HG02763 (cell line): ENCODE data around the gene CCR7.
"Not testable (repeated sequence)": the region's sequence is repeated elsewhere in the genome, so short reads cannot be mapped to it uniquely, and the experiment has no call there.

Source experiments
- ATAC-seq: cut with Tn5 transposase; IDR thresholded peaks from one replicate; pipeline ENCODE4 v1.9.1; 2021; ENCODE audit warnings: mild to moderate bottlenecking, moderate library complexity; ENCODE audit not compliant: unreplicated experiment

The CCR7 gene

DNA sequence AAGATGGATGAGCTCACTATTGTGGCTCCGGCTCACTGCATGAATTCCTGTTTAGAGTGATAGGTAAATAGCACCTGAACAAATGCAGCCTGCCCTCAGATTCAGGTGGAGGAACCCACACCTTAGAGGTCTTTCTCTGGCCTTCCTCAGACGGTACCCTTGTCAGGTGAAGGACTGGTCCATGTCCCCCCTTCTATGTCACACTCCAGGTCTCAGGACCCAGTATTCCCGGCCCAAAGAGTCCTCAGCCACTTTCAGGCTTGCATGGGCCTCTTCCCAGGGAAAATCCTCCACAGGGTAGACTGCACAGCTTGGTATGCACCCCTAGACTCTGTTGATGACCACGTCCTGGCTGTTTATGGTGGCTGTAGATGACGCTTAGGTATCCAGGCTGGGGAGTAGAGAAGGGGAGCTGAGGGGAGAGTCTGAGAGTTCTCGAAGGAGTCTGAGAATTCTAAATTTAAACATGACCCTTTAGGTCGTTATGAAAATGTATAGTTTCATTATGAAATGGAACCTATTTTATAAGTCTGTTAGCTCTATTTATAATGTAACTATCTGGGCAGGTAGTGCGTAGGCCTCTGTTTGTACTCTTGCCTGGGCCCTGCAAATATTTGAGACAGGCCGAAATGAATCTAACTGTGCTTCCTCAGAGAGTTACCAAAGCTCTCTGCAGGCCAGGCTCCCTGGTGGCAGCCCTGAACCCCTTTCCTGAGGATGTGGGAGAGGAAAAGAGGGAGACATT is 32.5 kb upstream of the CCR7 start:
- no peak for ATAC-seq

DNA sequence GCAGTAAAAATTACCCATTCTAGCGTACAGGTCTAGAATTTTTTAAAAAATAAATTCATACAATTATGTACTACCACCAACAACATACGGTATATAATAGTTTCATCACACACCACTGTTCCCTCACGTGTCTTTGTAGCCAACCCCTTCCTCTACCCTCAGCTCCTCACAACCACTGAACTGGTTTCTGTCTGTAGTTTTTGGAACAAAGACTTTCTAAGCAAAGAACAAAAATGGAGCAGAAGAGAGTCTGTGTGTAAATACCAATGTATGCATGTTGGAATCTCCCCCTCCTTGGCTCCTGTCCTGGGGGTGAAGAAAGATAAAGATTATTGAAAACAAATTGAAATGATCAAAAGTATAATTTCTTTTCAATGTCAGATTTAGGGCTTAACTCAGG is 31.9 kb upstream of the CCR7 start:
- ATAC-seq = no peak

DNA sequence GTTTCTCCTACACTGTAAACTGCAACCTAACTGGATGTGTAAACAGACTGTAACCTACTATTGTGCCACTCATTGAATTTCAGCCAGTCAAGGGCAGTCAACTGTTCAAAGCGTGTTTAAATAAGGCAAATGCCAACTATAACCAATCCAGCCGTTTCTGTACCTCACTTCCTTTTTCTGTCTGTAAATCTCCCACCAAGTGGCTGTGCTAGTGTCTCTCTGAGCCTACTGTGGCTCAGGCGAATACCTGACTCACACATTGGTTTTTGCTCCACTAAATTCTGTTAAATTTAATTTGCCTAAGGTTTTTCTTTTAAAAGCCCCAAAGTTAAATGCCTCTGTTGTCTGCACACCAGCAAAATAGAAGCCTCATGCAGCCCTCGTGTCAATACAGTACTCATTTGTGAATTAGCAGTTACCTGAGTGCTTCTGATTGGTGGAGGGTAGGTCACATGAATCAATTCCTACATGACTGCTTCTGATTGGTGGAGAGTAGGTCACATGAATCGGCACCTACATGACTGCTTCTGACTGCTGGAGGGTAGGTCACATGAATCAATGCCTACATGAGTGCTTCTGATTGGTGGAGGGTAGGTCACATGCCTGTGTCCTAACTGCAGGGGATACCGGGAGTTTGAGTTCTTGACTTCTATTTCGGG is 31.1 kb upstream of the CCR7 start:
- no peak for ATAC-seq

DNA sequence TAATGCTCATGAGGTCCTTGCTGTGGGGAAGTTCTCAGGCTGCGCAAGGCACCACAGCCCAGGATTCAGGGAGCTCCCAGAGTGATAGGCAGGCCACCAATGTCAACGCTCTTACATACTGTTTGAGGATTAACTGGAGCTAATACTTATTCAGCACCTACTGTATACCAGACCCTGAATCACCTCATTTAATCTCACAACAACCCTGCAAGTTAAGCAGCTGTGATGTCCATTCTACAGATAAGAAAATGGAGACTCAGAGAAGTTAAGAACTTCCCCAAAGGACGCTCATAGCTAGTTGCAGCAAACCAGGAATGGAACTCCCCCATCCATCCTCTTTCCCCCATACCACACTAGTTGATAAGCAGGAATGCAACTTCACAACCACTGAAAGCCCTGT is 25.5 kb upstream of the CCR7 start:
- no peak for ATAC-seq

DNA sequence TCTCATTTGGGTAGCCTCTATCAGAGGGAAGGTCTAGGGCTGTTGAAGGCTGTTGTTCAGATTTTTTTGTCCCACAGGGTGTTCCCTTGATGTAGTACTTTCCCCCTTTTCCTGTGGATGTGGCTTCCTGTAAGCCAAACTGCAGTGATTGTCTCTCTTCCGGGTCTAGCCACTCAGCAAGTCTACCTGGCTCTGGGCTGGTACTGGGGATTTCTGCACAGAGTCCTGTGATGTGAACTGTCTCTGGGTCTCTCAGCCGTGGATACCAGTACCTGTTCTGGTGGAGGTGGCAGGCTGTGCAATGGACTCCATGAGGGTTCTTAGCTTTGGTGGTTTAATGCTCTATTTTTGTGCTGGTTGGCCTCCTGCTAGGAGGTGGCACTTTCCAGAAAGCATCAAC is 23.3 kb upstream of the CCR7 start:
- no peak for ATAC-seq

DNA sequence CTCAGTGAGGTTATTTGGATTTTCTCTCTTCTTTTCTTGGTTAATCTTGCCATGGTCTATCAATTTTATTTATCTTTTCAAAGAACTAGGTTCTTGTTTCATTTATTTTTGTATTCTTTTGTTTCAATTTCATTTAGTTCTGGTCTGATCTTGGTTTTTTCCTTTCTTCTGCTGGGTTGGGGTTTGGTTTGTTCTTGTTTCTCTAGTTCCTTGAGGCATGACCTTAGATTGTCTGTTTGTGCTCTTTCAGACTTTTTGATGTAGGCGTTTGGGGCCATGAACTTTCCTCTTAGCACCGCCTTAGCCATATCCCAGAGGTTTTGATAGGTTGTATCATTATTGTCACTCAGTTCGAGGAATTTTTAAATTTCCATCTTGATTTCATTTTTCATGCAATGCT is 21.0 kb upstream of the CCR7 start:
- ATAC-seq = not testable (repeated sequence)

DNA sequence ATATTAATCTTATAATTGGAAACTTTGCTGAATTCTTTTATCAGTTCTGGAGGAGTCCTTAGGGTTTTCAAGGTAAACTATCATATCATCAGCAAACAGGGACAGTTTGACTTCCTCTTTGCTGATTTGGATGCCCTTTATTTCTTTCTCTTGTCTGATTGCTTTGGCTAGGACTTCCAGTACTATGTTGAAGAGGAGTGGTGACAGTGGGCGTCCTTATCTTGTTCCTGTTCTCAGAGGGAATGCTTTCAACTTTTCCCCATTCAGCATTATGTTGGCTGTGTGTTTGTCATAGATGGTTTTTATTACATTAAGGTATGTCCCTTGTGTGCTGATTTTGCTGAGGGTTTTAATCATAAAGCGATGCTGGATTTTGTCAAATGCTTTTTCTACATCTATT is 19.7 kb upstream of the CCR7 start:
- not testable (repeated sequence) for ATAC-seq

DNA sequence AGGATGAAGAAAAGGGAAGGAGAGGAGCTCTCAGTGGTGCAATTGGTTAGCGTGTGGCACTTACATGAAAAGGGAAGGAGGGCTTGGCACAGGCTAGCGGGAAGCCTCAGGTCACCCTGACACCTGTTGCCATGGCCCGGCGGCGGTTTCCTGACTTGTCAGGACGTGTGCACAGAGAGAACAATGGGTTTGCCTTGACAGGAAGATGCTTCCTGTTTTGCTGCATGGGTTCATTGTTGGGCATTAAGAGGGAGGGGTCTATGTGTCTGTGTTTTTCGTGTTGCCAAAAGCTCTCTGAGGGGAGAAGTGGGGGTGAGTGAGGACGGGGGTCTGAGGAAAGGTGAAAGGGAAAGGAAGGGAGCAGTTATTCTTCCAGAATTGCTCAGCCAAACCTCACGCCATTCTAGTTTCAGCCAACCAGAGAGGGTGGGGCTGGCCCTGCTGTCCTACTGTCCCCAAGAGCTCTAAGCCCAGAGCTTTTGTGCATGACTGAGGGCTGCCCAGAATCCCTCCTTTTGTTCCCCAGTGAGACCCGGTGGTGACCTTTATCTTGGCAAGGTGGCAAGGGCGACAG is 17.1 kb upstream of the CCR7 start:
- ATAC-seq = peak; percentile 93

DNA sequence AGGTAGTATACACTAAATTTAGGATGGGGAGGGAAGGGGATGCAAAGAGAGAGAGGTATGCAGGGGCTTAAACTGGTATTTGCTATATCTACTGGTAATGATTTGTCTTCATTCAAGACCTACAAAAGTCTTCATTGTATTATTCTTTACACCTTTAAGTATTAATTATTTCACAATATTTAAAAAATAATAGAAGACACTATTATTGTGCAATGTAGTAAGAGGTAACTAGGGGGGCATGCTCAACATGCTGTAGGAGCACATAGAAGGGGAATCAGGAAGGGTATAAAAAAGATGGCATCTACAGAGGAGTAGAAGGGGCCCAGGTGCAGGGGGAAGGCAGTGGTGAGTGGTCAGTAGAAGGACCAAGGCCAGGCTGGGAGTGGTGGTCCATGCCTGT is 14.9 kb upstream of the CCR7 start:
- no peak for ATAC-seq

DNA sequence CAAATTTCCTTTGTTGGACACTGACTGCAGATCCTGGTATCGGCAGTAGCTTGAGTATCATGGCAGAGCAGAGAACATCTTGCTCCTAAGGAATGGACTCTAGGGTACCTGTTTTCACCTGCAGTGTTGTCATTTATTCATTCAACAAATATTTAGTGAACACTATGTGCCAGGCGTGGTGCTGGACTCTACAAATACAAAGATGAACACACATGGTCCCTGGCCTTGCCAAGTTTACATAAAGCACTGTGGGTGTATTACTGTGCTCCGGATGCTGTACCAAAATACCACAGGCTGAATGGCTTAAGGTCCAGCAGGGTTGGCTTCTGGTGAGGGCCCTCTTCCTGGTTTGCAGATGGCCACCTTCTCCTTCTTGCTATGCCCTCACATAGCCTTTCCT is 14.2 kb upstream of the CCR7 start:
- no peak for ATAC-seq

DNA sequence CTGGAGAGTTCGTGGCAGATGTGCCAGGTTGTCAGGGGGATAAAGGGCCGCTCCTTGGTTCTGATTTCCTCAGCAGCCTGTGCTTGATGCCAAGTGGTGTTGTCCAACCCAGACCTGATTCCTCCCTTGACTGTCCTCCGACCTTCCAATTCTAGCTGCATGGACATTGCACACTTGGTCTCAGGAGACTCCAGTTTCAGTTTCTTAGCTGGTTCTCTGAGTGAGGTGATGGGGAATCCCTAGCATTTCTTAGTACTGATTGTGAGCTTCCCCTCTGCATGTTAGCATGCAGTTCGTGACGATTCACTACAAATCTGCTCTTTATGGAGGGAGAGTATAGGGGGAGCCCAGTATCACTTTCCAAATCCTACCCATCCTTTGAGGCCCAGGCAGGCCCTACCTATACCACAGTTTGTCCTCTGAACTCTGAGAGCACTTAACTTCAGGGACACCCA is 12.4 kb upstream of the CCR7 start:
- no peak for ATAC-seq

DNA sequence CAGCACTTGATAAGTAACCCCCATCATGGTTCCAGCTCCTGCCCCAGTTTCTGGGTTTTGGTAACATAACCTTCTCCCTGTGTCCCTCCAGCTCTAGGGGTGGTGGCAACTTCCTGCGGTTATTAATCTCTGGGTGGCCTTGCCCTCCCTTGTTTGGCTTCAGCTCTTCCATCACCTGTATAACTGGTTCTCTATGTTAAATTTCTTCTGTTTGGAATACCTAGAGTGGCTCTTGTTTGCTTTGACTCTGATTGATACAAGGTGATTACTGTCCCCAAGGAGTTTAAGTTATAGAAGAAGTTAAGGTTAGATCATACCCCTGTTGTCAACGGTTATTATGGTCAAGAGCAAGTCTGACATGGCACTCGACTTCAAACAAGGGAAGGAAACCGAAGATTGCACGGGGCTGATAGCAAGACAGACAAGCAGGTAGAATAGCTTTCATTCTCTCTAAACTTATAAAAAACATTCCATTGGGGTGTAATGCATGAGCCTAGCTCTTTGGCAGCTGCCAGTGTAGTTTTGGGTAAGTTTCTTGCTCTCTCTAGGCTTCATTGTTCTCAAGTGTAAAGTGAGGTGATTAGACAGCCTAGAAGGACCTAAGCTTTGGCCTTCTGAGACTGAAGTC is 11.0 kb upstream of the CCR7 start:
- ATAC-seq = no peak

DNA sequence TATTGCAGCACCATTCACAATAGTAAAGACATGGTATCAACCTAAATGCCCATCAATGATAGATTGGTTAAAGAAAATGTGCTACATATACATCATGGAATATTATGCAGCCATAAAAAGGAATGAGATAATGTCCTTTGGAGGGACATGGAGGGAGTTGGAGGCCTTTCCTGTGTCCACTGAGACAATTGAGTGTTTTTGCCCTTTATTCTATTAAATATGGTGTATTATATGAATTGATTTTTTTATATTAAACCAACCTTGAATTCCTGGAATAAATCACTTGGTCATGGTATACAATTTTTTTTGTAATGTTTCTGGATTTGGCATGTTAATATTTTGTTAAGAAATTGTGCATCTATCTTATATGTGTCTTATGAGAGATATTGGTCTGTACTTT is 9.0 kb upstream of the CCR7 start:
- ATAC-seq = no peak

DNA sequence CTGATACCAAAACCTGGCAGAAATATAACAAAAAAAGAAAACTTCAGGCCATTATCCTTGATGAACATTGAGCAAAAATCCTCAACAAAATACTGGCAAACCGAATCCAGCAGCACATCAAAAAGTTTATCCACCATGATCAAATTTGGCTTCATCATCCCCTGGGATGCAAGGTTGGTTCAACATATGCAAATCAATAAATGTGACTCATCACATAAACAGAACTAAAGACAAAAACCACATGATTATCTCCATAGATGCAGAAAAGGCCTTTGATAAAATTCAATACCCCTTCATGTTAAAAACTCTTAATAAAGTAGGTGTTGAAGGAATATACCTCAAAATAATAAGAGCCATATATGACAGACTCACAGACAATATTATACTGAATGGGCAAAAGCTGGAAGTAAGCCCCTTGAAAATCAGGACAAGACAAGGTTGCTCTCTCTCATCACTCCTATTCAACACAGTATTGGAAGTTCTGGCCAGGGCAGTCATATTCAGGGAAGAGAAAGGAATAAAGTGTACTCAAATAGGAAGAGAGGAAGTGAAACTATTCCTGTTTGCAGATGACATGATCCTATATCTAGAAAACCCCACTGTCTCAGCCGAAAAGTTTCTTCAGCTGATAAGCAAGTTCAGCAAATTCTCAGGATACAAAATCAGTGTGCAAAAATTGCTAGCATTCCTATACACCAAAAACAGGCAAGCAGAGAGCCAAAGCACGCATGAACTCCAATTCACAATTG is 7.1 kb upstream of the CCR7 start:
- not testable (repeated sequence) for ATAC-seq

DNA sequence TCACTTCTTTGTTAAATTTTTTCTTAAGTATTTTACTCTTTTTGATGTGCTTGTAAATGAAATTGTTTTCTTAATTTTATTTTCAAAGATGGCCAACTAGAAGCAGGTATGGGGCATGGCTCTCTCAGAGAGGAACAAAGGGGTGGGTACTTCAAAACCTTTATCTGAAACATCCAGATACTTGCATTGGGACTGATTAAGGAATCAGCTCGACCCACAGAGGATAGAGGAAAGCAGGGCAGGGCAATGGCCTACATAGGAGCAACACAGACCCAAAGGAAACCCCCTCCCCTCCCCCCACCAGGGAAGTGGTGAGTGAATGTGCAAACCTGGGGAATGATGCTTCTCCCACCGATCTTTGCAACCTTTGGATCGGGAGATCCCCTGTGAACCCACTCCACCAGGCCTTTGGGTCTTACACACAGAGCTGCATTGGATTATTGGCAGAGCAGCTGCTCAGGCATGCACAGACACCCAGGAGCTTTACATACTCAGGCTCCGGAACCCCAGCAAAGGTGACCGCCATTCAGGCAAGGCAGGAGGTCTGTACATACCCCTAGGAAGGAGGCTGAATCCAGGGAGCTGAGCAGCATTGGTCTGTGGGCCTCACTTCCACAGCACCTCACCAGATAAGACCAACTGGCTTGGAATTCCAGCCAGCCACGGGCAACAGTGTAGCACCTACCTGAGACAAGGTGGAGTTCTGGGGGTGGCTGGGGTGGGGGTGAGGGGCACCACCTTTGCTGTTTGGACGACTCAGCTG is 3.0 kb upstream of the CCR7 start:
- ATAC-seq = no peak

DNA sequence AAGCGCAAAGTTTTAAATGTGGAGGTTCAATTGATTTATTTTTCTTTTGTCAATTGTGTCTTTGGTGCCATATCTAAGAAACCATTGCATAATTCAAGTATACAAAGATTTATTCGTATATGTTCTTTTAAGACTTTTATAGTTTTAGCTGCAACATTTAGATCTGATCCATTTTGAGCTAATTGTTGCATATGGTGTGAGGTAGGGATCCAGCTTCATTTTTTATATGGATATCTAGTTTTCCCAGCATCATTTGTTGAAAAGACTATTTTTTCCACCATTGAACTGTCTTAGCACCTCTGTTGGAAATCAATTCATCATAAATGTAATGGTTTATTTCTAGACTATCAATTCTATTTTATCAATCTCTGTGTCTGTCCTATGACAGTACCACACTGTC is 2.1 kb upstream of the CCR7 start:
- ATAC-seq = no peak

DNA sequence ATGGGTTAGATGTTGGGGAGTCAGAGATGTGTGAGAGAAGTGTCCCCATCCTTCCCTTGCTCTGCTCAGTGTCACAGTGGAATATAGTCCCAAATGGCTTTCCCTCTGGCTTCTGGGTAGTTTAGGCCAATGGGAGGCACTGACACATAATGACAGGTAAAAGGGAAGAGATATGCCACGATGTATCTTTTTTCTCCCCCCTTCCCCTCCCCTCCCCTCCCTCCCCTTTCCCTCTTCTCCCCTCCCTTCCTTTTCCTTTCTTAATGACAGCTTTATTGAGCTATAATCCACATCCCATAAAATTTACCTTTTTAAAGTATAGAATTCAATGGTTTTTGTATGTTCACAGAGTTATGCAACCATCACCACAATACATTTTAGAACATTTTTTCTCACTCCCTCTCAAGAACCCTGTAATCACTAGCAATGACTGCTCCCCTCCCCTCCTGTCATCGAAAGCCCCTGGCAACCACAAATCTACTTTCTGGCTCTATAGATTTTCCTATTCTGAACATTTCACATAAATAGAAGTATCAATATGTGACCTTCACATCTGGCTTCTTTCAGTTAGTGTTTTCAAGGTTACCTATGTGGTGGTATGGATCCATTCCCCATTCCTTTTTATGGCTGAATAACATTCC is 617 bp upstream of the CCR7 start:
- ATAC-seq = no peak

DNA sequence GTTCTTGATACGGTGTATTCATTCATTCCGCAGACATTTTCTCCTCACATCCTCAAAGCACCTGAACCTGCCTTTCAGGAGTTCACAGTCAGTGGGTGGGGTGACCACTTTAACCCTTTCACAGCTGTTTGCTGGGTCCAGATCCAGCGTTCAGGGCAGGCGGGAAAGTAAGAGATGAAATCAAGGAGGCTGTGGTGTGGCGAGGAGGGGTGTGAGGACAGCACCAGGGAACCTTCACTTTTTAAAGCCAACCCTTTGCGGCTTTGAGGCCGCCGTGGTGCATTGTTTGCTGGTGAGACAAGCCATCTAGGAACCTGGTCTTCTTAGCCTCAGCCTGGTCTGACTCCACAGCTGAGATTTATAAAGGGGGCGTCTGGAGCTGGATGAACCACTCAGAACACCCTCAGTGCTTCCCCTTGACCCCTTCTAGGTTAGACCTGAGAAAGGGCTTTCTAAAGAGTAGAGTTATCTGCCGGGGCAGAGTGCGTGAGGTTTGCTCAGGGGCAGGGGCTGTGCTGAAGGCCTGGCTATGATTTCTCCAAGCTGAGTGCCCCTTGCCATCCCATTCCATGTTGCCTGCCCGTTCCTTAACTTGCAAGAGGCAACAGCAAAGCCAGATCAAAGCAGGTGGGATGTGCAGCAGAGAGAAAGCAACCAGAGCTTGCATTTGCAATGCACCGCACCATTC is 933 bp downstream of the CCR7 start:
- no peak for ATAC-seq
